Umbilical cord (tissue), 2 donors: ENCODE measurements around the gene MCMBP. TPM values are rescaled to one million over a fixed set of nuclear protein-coding genes. Genes with fewer than 3 reads are reported as not detected.
"Not testable (repeated sequence)": the region's sequence is repeated elsewhere in the genome, so short reads cannot be mapped to it uniquely, and the experiment has no call there.

Experiments
- DNase-seq: peaks from one replicate; pipeline ENCODE4 v3.0.0-alpha.2; 2015; ENCODE audit warnings: low spot score
- total RNA-seq: library from RNA; depleted of rRNA; stranded (reverse); fragments of >200 nt; gene quantifications from one replicate; pipeline ENCODE4 v1.2.3, GENCODE V29; 2014; ENCODE audit warnings: low replicate concordance; ENCODE audit not compliant: insufficient read depth

The MCMBP gene
- total RNA-seq, 1 donor from 2014 or later = 59.0 TPM

DNA sequence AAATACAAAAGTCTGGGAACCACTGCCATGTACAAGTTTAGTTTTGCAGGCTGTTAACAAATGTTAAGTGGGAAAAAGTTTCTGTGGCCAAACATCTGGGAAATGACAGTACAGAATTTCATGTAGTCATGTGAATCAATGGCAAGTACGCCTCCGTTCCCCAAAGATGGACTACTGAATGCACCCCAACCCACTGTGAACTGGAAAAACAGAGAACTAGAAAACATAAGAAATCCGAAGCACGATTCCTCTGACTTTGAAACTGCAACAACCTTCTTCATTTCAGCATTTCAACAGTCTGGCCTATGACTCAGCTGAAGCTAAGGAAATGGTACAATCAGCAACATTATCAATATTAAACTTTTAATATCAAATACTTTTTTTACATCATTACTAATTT, 41.8 kb downstream of the MCMBP start:
- no peak for DNase-seq

DNA sequence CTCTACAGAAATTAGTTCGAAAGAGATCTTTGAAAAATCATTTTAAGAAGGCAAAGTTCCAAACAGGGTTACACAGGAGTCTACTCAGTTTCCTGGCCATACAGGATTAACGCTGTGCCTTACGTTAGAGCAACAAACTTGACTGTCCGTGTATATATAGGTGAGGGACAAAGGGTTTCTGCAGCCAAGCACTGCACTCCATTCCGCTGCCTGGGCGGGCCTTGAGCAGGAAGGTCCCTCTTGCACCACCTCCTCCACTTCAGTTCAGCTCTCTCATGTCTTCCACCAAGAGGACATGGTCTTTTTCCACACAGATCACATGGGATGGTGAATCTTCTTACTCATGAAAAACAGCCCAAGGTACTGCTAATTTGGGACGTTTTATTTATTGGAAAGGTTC, 43.2 kb downstream of the MCMBP start:
- DNase-seq = no peak

DNA sequence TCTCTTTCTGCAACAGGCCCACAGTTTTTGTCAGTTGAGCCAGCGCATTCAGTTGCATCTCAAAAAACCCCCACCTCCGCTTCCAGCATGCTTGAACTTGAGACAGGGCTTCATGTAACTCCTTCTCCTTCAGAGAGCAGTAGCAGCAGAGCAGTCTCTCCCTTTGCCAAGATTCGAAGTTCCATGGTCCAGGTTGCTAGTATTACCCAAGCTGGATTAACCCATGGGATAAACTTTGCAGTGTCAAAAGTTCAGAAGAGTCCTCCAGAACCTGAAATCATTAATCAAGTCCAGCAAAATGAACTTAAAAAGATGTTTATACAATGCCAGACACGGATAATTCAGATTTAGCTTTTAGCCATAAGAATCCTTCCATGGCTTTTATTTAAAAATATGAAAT, 45.2 kb downstream of the MCMBP start:
- no peak for DNase-seq

DNA sequence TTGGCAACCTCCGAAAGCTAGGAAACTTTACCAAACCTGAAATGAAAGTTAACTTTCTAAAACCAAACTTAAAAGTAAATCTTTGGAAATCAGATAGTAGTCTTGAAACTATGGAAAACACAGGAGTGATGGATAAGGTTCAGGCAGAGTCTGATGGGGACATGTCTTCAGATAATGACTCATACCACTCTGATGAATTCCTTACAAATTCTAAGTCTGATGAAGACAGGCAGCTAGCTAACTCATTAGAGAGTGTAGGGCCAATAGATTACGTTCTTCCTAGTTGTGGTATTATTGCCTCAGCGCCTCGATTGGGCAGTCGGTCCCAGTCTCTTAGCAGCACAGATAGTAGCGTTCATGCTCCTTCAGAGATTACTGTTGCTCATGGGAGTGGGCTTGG, 45.9 kb downstream of the MCMBP start:
- DNase-seq = no peak

- no peak for DNase-seq
Measured at GRCh38 chr10:119824299-119824698, 48.3 kb downstream of the MCMBP start.

GRCh38 chr10:119821182-119821581, 51.5 kb downstream of the MCMBP start:
- no peak for DNase-seq

- peak; percentile 44 for DNase-seq
Measured at GRCh38 chr10:119818889-119819270, 53.8 kb downstream of the MCMBP start.

GRCh38 chr10:119817991-119818888, 54.4 kb downstream of the MCMBP start:
- DNase-seq = peak; percentile 92

GRCh38 chr10:119815671-119816070, 57.0 kb downstream of the MCMBP start:
- DNase-seq = no peak

- DNase-seq = no peak
Measured at GRCh38 chr10:119812684-119813083, 60.0 kb downstream of the MCMBP start.

DNA sequence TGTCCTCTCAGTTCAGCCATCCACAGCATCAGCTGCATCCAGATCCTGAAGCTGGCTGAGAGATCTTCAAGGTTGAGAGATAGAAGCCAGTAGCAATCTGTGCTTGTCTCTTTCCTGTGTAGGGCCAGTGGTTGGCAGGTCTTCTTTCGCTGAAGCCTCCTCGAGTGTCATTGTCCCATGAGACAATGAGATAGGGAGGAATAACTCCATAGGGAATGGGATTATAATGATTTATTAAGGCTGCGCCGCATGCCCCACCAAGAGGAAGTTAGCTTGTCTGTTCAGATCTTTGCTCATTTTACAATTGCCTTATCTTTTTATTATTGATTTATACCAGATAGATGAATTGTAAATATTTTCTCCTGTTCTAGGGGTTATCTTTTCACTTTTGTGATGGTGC, 61.5 kb downstream of the MCMBP start:
- DNase-seq = no peak

DNA sequence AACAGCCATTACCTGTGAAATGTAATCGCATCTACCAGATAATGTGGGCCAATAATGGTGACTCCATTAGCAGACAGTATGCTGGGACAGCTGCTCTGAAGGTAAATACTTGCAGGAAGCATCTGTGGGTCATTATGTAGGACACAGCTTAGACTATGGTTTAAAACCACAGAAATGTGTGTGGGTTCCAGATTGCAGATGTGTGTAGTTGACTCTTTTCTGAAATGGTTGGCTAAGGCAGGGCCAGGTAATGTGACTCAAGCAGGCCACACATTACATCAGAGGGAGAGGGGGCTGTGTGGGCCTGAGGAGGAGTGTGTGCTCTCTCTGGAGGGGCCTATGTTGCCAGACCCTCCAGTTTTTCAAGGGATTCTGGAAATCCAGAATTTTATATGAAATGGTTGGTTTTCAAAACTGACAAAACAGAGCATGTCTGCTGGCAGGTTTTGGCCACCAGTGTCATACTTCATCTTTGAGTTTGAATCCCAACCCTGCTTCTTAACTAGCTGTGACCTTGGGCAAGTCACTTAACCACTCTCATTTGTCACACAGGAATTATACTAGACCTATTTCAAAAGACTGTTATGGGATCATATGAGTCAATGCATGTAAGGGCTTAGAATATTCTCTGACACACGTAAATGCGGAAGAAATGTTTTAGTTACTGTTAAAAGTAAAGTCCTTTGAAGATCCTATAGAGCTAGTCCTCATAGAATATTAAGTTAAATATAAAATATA, 64.5 kb downstream of the MCMBP start:
- DNase-seq = no peak

DNA sequence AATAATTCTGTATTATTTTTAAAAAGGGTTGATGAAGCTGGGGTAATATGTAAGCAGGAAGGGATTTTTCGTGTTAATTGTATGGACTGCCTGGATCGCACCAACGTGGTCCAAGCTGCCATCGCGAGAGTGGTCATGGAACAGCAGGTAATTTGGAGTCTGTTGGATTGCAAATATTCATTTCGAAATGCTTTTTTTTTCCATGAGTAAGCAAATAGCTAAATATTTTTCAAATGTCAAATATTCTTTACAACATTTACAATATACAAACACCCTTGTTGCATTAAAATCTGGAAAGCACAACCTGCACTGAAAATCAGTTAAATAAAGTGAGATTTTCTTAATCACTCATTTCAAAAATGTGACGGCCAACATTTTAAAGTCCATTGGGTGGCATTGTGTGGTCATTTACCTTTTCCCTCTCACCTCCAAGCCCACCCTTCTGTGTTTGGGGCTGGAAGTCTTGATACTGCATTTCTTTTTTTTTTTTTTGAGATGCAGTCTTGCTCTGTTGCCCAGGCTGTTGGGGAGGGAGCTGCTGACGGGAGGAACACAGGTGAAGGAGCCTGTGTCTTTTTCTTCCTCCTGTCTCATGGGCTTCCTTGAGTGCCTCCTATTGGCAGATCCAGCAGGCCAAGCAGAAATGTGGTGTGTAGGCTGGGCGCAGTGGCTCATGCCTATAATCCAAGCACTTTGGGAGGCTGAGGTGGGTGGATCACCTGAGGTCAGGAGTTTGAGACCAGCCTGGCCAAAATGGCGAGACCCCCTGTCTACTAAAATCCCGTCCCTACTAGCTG, 66.1 kb downstream of the MCMBP start:
- DNase-seq = no peak

DNA sequence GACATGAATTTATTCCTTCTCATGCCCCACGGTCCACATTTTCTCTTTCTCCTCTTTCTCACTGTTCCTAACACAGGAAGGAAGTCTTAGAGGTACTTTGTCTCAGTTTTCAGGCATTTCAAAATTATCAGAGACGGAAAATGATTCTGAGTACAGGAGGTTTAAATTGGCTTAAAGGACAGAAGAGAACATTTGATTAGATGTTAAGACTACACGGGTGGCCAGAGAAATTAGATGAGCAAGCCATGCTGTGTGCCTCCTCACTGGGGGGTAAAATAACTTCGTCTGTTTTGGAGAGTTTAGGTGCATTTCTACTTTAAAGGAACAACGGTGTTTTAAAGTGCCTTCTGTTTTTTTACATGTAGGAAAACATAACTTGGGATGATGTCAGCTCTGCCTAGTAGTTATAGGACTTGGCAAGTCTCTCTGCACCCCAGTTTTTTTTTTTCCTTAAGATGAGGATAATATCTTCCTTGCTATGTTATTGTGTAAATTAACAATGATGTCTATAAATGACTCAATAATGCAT, 66.9 kb downstream of the MCMBP start:
- DNase-seq = no peak

GRCh38 chr10:119803264-119803663, 69.4 kb downstream of the MCMBP start:
- DNase-seq = no peak

GRCh38 chr10:119801998-119802538, 70.6 kb downstream of the MCMBP start:
- DNase-seq = no peak

GRCh38 chr10:119801176-119801575, 71.5 kb downstream of the MCMBP start:
- DNase-seq = no peak

DNA sequence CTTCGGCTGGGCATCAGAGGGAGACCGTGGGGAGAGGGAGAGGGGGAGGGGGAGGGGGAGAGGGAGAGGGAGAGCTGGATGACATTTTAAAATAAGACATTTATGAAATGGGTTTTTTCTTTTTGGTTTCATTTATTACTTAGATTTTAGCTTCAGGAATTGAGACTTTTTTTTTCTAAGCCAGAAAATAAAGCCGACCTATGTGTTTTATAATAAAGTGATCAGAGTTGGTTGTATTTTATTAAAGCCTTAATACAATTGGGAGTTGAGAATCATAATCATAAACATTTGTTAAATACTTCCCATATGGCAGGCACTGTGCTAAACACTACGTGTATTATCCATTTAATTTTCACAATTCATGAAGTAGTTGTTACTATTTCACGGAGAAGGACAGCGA, 76.6 kb downstream of the MCMBP start:
- no peak for DNase-seq

- not testable (repeated sequence) for DNase-seq
Measured at GRCh38 chr10:119795101-119795500, 77.5 kb downstream of the MCMBP start.

DNA sequence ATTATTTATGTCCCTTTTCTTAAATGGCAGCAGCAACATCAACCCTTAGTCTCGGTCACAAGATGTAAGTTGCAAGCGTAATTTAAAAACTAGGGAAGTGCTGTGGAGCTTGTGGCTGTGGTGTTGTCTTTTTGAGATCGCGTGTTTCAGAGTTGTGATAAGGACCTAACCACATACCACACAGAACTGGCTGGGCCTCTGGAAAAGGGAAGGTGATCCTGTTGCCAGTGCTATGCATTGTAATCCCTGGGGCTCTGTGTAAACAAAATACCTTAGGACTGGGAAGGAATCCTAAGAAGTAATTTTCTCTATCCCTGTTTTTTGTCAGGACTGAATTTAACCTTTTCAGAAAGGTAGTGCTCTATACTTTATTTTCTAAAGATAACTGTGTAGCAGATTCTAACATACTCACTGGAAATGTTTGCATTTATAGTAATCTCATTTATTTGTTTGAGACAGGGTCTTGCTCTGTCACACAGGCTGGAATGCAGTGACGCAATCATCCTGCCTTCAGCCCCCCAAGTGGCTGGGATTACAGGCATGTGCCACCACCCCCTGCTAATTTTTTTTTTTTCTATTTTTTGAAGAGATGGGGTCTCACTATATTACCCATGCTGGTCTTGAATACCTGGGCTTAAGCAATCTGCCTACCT, 86.4 kb downstream of the MCMBP start:
- peak; percentile 41 for DNase-seq
